Measurements from ENCODE around the gene KCTD12. TPM values are rescaled to one million over a fixed set of nuclear protein-coding genes. Genes with fewer than 3 reads are reported as not detected.

Gene KCTD12
- total and polyA plus RNA-seq, 2 of the 13 experiments (the other 11 are each of a cell fraction or from before 2014, with no cell fraction given), result not detected

DNA sequence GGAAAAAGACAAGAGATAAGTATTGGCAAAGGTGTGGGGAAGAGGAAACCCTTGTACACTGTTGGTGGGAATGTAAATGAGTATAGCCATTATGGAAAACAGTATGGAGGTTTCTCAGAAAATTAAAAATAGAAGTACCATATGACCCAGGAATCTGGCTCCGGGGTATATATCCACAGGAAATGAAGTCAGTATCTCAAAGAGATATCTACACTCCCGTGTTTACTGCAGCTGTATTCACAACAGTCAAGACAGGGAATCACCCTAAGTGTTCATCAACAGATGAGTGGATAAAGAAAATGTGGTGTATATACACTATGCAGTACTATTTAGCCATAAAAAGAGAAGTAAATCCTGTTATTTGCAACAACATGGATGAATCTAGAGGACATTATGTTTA lies 13.5 kb downstream of the KCTD12 start:
- no peak for DNase-seq (ENCODE audit: low spot score)
- Histone ChIP-seq H3K27me3 (ENCODE audit: control insufficient read depth in 1 of 2, insufficient read depth in 2 of 2, low read length in 2 of 2) (peaks cover 0 to 12% of the 10 kb centered on the region in 2 experiments; a peak in 3 of 5 replicates), H3K36me3 (replicated peaks in 1 of 2; ENCODE audit: control insufficient read depth in 1 of 2, insufficient read depth in 2 of 2, low read length in 2 of 2) (no peaks in the 10 kb centered on the region), H3K4me1 (ENCODE audit: insufficient read depth, low read length) (no peaks in the 10 kb centered on the region), H3K27ac (ENCODE audit: extremely low read length, insufficient read depth, low read length) (no peak overlapping the region), H3K4me3 (replicated peaks in 1 of 3; ENCODE audit: insufficient read depth in 1 of 3, low read depth in 2 of 3, low read length in 3 of 3) (no peak overlapping the region), H2AFZ (ENCODE audit: low read length) (no peak overlapping the region), H4K20me1 (ENCODE audit: insufficient read depth, low read length) (no peaks in the 10 kb centered on the region), H3K4me2 (ENCODE audit: low read depth, low read length) (no peak overlapping the region), H3K9ac (ENCODE audit: insufficient read depth, low read depth, low read length) (no peak overlapping the region), H3K79me2 (ENCODE audit: insufficient read depth, low read length) (no peaks in the 10 kb centered on the region), H3K9me3 (ENCODE audit: low read length) (no peaks in the 10 kb centered on the region)
- no TSS peak for BruUV-seq (replicated peaks)
- in situ Hi-C loops (cut with HindIII; ENCODE audit: extremely low pct_ligation_motif_present, low pct_unique_long_range_greater_than_20kb) (no loop called here), intact Hi-C loops (cut with micrococcal nuclease; ENCODE audit: unreplicated experiment) (no loop called here)
- no peak for ATAC-seq
- ChIA-PET CTCF (ENCODE audit: low intra/inter-chr PET ratio, low total read pairs) (no interaction called here), POLR2A (no interaction called here)
- TF ChIP-seq ZNF337 (CRISPR knock-in tag; IDR thresholded peaks at IDR 0.05; ENCODE audit: borderline replicate concordance, low read depth) (no peak), RNF219 (CRISPR knock-in tag; IDR thresholded peaks at IDR 0.05) (no peak), FOXC1 (CRISPR knock-in tag; IDR thresholded peaks at IDR 0.05; ENCODE audit: borderline replicate concordance) (no peak), ZNF747 (CRISPR knock-in tag; IDR thresholded peaks at IDR 0.05; ENCODE audit: borderline replicate concordance) (no peak), CEBPG (CRISPR knock-in tag; IDR thresholded peaks at IDR 0.05) (no peak), SMAD9 (CRISPR knock-in tag; IDR thresholded peaks at IDR 0.05) (no peak)
- TF ChIP-seq, protein P1, sequence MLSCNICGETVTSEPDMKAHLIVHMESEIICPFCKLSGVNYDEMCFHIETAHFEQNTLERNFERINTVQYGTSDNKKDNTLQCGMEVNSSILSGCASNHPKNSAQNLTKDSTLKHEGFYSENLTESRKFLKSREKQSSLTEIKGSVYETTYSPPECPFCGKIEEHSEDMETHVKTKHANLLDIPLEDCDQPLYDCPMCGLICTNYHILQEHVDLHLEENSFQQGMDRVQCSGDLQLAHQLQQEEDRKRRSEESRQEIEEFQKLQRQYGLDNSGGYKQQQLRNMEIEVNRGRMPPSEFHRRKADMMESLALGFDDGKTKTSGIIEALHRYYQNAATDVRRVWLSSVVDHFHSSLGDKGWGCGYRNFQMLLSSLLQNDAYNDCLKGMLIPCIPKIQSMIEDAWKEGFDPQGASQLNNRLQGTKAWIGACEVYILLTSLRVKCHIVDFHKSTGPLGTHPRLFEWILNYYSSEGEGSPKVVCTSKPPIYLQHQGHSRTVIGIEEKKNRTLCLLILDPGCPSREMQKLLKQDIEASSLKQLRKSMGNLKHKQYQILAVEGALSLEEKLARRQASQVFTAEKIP (CRISPR knock-in tag; IDR thresholded peaks at IDR 0.05; ENCODE audit: borderline replicate concordance), result no peak
- FAIRE-seq, result no peak
- 10% methylated on average over 2 of the region's 2 CpGs for WGBS (ENCODE audit: low lambda C conversion rate)
